Adipocyte (in vitro differentiated cells): ENCODE measurements around the gene ADAP1.

Experiments used
- DNase-seq: peaks from one replicate; pipeline ENCODE4 v3.0.0-alpha.2; 2015; ENCODE audit warnings: low read depth
- H3K27me3 ChIP-seq: replicated peaks from 2 replicates; pipeline ENCODE4 v1.7.0; 2013; ENCODE audit warnings: mild to moderate bottlenecking, low read length, moderate library complexity; ENCODE audit not compliant: control insufficient read depth, insufficient read depth
- H3K36me3 ChIP-seq: 2 replicates; pipeline ENCODE4 v1.7.0; 2013; ENCODE audit warnings: low read length, mild to moderate bottlenecking, moderate library complexity; ENCODE audit not compliant: control insufficient read depth, insufficient read depth, severe bottlenecking
- H3K4me1 ChIP-seq: 2 replicates; pipeline ENCODE4 v1.7.0; 2013; ENCODE audit warnings: mild to moderate bottlenecking, low read length, moderate library complexity; ENCODE audit not compliant: control insufficient read depth, insufficient read depth
- H3K4me3 ChIP-seq: 2 replicates; pipeline ENCODE4 v1.7.0; 2013; ENCODE audit warnings: mild to moderate bottlenecking, low read length, moderate library complexity
- H3K9ac ChIP-seq: 2 replicates; pipeline ENCODE4 v1.7.0; 2013; ENCODE audit warnings: mild to moderate bottlenecking, low read length, moderate library complexity
- H3K9me3 ChIP-seq: 2 replicates; pipeline ENCODE4 v1.7.0; 2013; ENCODE audit warnings: mild to moderate bottlenecking, low read length, moderate library complexity; ENCODE audit not compliant: control insufficient read depth

The ADAP1 gene

DNA sequence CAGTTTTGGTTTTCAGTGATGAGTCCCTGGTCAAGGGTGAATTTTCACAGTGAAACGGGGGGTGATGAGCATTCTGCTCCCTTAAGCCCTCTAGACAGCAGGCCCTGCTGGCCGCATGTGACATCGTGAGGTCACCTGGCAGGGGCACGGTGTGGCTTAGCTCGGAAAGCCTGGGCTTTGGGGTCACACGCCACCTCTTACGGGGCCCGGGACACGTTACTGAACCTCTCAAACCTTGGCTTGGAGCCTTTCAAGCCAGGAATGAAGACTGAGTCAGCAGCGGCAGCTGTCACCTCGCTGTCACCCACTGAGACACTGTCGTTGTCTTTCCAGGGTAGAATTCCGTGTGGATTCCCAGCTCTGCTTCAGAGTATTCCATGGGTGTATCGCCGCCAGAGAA, 74.0 kb downstream of the ADAP1 start:
- no peak for DNase-seq
- no peak overlapping the region for H3K4me3 ChIP-seq
- H3K9ac ChIP-seq: no peak overlapping the region
- H3K36me3 ChIP-seq: no peaks in the 10 kb centered on the region
- no peaks in the 10 kb centered on the region for H3K27me3 ChIP-seq
- no peaks in the 10 kb centered on the region for H3K9me3 ChIP-seq
- peaks cover 33% of the 10 kb centered on the region for H3K4me1 ChIP-seq

DNA sequence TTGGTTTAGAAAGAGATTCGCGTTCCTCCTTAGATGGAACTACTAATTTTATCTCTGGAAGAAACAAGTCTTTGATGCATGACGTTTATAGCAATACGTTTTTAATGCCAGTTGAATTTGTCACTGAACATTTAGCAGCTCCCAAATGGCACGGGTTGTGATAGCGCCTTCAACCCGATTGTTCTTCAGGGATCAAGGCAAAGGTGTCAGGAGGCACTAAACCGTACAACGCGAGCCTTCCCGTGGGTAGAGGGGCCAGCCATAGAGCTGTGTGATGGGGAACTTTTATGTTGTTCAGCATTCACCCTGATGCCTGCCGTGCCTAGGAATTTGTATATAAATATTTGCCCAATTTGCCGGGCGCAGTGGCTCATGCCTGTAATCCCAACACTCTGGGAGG, 74.8 kb downstream of the ADAP1 start:
- Histone ChIP-seq H3K4me1 (peaks cover 36% of the 10 kb centered on the region), H3K9ac (no peak overlapping the region), H3K4me3 (no peak overlapping the region), H3K36me3 (peaks cover 3% of the 10 kb centered on the region), H3K27me3 (no peaks in the 10 kb centered on the region), H3K9me3 (no peaks in the 10 kb centered on the region)
- no peak for DNase-seq

DNA sequence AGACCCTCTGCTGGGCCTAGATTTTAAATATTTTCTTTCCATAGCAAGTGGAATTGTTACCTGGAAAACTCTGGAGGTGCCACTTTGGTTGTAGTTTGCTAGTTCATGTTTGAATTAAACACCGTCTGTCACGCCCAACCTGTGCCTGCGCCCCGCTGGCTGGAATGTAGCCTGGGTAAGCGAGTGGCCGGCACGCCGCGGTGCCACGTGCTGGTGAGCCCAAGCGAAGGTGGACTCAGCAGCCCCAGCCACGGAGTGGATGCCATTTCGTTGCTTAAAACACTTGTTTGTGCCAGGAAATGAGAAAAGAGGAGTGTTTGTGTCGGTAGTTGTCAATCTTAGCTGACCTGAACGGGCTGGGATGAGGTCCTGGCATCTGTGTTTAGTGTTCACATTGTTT, 75.4 kb downstream of the ADAP1 start:
- DNase-seq: no peak
- Histone ChIP-seq H3K36me3 (peaks cover 7% of the 10 kb centered on the region), H3K4me3 (no peak overlapping the region), H3K27me3 (no peaks in the 10 kb centered on the region), H3K4me1 (peaks cover 36% of the 10 kb centered on the region), H3K9me3 (no peaks in the 10 kb centered on the region), H3K9ac (no peak overlapping the region)

DNA sequence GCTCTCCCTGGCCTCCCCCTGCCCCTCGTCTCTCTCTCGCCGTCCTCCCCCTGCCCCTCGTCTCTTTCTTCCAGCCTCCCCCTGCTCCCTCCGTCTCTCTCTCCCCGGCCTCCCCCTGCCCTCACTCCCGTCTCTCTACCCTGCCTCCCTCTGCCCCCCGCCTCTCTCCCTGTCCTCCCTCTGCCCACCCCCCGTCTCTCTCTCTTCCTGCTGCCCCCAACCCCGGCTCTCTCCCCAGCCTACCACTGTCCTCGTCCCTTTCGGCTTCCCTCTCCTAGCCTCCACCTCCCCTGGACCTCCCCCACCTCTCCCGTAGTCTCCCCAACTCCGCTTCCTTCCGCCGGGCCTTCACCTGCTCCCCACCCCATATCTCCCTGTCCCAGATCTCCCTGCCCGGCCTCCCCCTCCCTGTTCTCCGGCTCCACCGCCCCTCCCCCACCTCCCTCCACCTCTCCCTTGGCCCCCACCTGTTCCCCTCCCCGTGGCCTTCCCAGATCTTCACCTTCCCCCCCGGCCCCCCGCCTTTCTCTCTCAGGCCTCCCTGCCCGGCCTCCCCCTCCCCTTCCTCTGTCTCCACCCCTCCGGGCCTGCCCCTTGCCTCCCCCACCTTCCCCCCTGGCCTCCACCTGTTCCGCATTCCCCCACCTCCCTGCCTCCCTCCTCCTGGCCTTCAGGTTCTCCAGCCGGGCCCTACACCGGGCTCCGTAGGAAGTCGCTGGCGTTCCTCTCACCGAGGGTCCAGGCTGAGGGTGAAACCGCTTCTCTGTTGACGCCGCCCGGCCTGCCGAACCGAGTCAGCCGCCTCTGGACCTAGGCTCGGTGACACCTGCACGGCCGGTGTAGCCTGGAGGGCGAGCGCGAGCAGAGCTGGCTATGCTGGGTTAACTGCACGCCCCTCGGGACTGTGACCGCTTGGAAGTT, 76.9 kb downstream of the ADAP1 start:
- H3K4me3 ChIP-seq: peak overlapping the region; percentile 91
- peaks cover 29% of the 10 kb centered on the region for H3K4me1 ChIP-seq
- no peak for DNase-seq
- H3K9me3 ChIP-seq: no peaks in the 10 kb centered on the region
- H3K27me3 ChIP-seq: no peaks in the 10 kb centered on the region
- H3K36me3 ChIP-seq: peaks cover 20% of the 10 kb centered on the region
- peak overlapping the region; percentile 90 for H3K9ac ChIP-seq

DNA sequence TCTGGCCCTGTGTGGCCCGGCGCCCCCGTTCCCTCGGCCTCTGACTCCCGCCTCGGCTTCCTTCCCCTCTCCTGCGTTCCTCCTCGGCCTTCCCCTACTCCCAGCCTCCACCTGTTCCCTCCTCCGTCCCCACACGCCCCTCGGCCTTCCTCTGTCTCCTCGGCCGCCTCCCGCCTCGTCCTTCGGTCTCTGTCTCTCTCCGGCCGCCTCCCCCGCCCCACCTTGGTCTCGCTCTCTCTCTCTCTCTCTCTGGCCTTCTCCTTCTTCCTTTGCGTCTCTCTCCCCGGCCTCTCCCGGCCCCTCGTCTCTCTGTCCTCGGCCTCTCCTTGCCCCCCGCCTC, 77.5 kb downstream of the ADAP1 start:
- Histone ChIP-seq H3K9ac (peak overlapping the region; percentile 90), H3K4me1 (peaks cover 29% of the 10 kb centered on the region), H3K36me3 (peaks cover 26% of the 10 kb centered on the region), H3K4me3 (peak overlapping the region; percentile 91), H3K27me3 (no peaks in the 10 kb centered on the region), H3K9me3 (no peaks in the 10 kb centered on the region)
- DNase-seq: no peak

DNA sequence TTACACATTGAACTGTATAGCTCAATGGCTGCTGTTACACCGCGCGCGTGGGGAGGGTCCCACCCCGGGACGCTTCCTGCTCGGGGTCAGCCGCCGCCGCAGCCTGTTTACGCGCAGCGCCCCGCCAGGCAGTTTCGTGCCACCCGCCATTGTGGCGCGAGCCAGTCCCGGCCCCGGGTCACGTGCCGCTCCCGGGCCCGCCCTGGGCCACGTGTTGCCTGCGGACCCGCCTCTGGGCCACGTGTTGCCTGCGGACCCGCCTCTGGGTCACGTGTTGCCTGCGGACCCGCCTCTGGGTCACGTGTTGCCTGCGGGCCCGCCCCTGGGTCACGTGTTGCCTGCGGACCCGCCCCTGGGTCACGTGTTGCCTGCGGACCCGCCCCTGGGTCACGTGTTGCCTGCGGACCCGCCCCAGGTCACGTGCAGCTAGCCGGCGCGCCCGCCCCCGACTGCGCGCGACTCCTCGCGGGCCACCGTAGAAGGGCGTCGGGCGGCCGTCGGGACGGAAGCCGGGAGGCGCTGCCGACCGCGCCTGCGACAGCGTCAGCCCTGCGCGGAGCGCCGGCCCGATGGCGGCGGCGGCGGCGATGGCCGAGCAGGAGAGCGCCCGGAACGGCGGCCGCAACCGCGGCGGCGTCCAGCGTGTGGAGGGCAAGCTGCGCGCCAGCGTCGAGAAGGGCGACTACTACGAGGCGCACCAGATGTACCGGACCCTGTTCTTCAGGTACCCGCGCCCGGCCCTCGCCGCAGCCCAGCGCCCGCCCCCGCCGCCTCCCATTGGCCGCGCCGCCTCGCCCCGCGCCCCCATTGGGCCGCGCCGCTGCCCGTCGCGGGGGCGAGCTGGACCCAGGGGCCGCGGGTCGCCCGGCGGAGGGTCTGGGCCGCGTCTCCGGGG, 78.2 kb downstream of the ADAP1 start, which contains the start of gene GET4:
GET4 (plus strand) TSS at position 478 of the 895 bp plus-strand sequence; CDS start at position 570, 92 bp downstream.
- Histone ChIP-seq H3K4me3 (peak within 1 kb of the TSS; percentile 91), H3K36me3 (peaks cover 31% of the 10 kb centered on the region), H3K9ac (peak within 1 kb of the TSS; percentile 90), H3K9me3 (no peaks in the 10 kb centered on the region), H3K27me3 (no peaks in the 10 kb centered on the region), H3K4me1 (peaks cover 29% of the 10 kb centered on the region)
- peak; percentile 95 for DNase-seq

DNA sequence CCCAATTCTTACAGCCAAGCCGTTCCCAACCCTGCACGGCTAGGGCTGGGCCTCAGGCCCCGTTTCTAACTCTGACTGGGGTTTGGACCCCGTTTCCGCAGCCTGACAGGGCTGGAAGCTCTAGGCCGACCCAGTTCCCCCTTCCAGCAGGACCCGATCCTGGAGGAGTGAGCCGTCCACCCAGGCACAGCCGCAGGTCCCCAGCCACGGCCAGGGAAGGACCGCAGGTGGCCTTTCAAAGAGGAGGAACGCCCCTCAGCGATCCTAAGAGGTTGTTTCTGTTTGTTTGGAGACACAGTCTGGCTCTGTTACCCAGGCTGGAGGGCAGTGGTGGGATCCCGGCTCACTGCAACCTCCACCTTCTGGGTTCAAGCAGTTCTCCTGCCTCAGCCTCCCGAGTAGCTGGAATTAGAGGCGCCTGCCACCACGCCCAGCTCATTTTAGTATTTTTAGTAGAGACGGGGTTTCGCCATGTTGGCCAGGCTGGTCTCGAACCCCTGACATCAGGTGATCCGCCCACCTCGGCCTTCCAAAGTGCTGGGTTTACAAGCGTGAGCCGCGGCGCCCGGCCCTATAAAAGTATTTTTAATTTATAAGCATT, 78.9 kb downstream of the ADAP1 start:
- peaks cover 29% of the 10 kb centered on the region for H3K4me1 ChIP-seq
- peak overlapping the region; percentile 74 for H3K4me3 ChIP-seq
- peaks cover 31% of the 10 kb centered on the region for H3K36me3 ChIP-seq
- no peak for DNase-seq
- H3K9me3 ChIP-seq: no peaks in the 10 kb centered on the region
- H3K27me3 ChIP-seq: no peaks in the 10 kb centered on the region
- H3K9ac ChIP-seq: peak overlapping the region; percentile 83

DNA sequence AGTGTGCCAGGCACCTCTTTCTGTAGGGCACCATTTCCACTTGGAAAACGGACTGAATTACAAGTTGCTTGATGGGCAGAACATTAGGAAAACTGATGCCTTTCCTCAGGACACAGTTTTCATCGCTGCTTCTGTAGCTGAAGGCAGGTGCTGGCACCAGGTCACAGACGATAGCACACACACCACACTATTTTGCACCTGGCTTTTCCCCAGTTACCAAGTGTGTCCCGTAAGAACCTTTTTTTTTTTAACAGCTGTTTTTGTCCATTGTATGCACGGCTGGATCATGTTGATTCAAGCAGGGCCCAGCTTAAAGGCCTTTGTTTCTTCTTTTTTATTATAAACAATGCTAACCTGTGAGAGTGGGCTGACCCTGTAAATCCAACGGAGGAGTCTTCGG, 79.4 kb downstream of the ADAP1 start:
- Histone ChIP-seq H3K36me3 (peaks cover 34% of the 10 kb centered on the region), H3K27me3 (no peaks in the 10 kb centered on the region), H3K4me1 (peaks cover 29% of the 10 kb centered on the region), H3K9ac (peak overlapping the region; percentile 83), H3K9me3 (no peaks in the 10 kb centered on the region), H3K4me3 (no peak overlapping the region)
- no peak for DNase-seq

DNA sequence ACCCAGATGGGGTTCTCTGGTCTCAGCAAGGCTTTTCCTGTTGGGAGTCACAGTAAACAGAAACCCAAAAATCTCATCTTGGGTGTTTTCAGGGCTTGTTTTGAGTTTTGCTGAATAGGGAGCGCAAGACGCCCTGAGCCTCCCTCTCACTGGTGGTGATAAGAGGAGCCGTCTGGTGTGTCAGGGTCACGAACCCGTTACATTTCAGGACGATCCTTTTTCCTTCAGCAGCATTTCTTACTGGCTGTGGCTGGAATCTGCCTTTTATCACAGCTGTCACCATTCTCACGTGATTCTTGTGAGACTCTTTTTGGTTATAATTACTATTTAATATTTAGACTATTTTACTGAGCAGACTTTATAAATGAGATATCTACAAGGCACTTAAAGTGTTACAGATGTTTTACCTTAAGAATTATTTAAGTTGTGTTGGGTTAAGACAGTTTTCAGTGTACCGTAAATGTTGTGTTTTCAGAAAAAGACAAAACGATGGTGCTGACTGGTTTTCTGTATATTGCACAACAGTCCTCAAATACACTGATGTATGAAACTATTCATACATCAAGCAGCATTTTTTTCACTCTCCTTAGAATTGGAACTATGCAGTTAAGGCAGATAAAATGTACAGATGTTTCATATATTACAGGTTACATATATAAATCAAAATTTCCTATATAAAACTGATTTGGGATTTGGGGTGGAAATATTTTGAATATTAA, 80.3 kb downstream of the ADAP1 start:
- DNase-seq: peak; percentile 26
- H3K4me3 ChIP-seq: no peak overlapping the region

DNA sequence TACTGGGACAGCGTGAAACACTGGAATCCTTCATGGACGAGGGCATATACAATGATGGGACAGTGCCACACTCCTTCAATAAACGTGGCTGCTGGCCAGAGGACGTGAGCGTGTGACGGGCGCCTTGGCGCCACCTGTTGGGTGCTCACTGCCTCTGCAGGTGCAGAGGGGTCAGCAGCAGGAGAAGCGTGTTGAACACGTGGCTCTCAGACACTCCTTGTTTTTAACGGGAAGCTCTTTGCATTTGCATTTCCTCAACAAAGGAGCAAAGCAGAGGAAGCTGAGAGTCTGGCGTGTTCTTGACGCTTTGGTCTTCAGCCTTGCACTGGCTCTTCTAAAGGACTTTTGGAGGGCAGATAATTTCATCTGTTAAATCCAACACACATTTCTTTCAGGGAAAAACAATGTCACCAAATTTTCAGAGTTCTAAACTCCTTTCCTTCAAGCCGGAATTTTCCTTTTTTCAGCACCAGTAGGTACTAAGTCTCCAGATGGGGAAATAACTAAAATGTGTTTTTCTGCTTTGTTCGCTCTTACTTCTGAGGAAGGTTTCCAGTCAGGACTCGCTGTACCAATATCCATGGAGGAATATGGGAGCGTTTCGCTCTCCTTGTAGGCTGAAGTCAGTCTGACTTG, 81.0 kb downstream of the ADAP1 start:
- peak; percentile 90 for DNase-seq
- Histone ChIP-seq H3K36me3 (peaks cover 44% of the 10 kb centered on the region), H3K9ac (peak overlapping the region; percentile 56), H3K4me1 (peaks cover 31% of the 10 kb centered on the region), H3K4me3 (no peak overlapping the region), H3K9me3 (no peaks in the 10 kb centered on the region), H3K27me3 (no peaks in the 10 kb centered on the region)

More for the DNA sequence above, 80.3 kb downstream of the ADAP1 start:
- H3K4me1 ChIP-seq: peaks cover 31% of the 10 kb centered on the region
- H3K36me3 ChIP-seq: peaks cover 42% of the 10 kb centered on the region
- no peaks in the 10 kb centered on the region for H3K27me3 ChIP-seq
- no peaks in the 10 kb centered on the region for H3K9me3 ChIP-seq
- peak overlapping the region; percentile 56 for H3K9ac ChIP-seq
